Measurements from ENCODE around the gene OAF.
A peak's percentile ranks its signal among the peaks of the same experiment; 100 is the strongest.

Gene OAF

DNA sequence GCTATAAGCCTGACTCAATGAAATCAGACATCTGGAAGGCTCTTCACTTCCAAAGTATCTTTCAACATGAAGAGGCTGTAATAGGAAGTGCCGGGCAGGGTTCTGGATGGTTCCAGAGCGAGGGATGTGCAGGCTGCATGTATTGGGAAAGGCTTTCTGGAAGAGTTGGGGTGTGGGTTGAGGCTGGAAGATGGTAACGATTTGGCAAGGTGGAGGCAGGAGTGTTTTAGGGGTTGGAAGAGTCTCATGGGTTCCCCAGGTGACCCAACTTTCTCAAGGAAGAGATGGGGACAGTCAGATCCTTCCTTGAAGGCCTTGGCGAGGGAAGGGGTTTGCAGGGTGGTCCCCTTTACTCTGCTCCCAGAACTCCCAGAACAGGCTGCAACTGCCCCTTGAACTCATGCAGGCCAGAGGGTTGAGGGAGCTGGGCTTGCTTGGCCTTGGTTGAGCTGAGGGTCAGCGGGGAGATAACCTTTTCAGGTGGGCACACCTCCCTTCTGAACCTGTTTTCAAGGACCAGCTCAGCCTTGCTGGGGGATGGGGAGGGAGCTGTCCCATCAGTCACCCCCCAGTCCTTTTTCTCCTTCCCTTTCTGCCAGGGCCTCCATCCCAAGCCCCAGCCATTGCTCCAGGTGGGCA lies 19.7 kb downstream of the OAF start:
- TF ChIP-seq, protein P1, sequence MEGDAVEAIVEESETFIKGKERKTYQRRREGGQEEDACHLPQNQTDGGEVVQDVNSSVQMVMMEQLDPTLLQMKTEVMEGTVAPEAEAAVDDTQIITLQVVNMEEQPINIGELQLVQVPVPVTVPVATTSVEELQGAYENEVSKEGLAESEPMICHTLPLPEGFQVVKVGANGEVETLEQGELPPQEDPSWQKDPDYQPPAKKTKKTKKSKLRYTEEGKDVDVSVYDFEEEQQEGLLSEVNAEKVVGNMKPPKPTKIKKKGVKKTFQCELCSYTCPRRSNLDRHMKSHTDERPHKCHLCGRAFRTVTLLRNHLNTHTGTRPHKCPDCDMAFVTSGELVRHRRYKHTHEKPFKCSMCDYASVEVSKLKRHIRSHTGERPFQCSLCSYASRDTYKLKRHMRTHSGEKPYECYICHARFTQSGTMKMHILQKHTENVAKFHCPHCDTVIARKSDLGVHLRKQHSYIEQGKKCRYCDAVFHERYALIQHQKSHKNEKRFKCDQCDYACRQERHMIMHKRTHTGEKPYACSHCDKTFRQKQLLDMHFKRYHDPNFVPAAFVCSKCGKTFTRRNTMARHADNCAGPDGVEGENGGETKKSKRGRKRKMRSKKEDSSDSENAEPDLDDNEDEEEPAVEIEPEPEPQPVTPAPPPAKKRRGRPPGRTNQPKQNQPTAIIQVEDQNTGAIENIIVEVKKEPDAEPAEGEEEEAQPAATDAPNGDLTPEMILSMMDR (IDR thresholded peaks at IDR 0.05; ENCODE audit: low read depth, low read length) = no peak
- DNase-seq (ENCODE audit: extremely low read depth, low read depth) = no peak

DNA sequence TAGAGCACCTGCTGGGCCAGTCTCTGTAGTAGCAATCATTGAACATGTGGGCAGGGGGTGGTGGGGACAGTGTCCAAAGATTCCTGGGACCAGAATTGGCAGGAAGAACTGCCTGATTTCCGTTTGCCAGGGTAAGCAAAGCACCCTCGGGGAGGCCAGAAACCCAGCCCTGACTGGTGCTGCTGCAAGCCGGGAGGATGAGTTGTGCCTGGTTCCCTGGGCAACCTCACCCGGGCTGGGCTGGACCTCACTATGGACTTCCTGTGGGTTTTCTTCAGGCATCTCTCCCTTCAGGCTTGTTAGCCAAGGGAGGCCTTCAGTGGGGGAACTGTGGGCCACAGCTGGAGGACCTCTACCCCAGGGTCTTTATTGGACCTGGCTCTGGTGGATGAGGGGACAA lies 21.1 kb downstream of the OAF start:
- TF ChIP-seq, protein P1 (IDR thresholded peaks at IDR 0.05; ENCODE audit: low read depth, low read length) = no peak
- no peak for DNase-seq (ENCODE audit: extremely low read depth, low read depth)

DNA sequence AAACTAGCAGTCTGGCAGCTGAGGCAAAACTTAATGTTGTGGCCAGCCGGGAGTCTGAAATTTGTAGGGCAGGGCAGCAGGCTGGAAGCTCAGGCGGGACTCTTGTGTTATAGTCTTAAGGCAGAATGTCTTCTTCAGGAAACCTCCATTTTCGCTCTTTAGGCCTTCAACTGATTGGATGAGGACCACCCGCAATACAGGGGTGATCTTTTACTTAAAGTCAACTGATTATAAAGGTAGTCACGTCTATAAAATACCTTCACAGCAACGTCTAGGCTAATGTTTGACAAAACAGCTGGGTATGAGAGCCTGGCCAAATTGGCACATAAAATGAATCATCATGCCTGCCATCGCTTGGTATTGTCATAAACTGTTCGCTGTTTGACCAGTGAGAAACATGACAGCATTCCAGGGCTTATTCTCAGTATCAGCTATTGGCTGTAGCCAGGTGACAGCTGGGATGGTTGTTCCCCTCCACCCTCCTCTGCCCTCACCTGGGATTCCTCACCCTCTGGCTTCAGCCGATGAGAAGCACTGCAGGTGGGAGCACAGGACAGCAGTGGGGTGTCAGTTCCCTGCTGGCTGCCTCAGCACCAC lies 22.5 kb downstream of the OAF start:
- TF ChIP-seq, protein P1 (IDR thresholded peaks at IDR 0.05; ENCODE audit: low read depth, low read length) = no peak
- no peak for DNase-seq (ENCODE audit: extremely low read depth, low read depth)

DNA sequence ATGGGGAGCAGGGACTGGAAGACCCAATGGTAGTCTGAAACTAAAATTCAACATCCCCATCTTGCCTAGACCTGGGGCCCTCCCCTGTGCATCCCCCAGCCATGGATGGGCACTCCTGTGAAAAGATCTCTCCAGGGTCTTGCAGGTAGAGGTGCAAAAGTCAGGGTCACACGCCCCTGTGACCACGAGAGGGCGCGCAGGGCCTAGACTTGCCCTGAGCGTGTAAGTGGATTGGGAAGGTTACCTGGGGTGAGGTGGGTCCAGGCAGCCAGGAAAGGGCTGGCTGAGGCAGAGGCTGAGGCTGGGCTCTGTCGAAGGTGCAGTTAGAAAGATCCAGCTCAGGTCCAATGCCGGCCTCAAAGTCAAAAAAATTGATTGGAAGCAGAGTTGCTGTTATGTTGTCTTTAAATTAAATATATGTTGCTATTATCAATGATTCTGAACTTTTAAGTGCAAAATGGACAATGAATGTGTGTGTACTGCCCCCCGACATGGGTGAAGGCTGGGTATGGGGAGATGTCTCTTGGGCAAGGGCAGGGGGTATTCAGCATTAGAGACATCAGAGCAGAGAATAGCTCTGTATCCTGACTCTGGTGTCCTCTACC lies 24.3 kb downstream of the OAF start:
- no peak for DNase-seq (ENCODE audit: extremely low read depth, low read depth)
- TF ChIP-seq, protein P1 (IDR thresholded peaks at IDR 0.05; ENCODE audit: low read depth, low read length) = peak; percentile 78

DNA sequence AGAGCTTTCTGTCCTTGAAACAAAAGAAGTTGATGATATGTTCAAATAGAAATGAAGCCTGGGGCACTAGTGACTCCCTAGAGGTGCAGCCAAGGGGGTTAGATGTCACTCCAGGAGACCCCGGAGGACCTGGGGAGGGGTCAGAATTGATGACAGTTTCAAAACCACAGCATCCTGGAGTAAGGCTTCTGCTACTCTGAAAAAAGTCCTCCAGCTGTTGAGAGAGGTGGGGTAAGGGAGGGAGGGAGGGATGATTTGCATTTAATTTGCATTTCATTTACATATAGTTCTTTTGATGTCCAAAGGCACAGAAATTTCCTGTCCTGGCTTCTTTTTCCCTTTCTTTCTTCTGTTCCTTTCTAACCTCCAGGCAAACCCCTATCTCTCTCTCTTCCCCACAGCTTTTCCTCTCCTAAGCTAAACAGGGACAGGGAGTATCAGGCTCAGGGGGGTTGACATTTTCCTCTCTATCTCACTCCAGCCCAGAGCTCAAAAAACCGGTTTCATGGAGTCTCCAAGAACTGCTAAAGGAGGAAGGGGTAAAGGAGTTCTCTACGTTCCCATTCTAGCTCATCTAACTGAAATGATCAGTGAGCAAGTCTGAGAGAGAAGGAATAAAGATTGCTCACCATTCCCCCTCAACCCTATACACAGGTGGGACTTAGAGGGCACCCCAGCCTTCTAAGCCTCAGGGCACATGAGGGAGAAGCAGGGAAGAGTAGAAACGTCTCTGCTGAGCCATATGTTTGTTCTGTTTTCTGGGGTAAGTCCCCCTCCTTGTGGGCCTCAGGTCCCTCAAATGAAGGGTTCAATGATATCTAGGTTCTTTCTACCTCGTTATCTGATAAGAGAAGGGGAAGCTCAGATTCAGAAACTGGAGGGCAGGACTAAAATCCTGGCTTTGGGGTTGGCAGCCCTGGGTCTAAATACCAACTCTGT lies 25.6 kb downstream of the OAF start:
- DNase-seq (ENCODE audit: extremely low read depth, low read depth) = no peak
- TF ChIP-seq, protein P1 (IDR thresholded peaks at IDR 0.05; ENCODE audit: low read depth, low read length) = no peak

DNA sequence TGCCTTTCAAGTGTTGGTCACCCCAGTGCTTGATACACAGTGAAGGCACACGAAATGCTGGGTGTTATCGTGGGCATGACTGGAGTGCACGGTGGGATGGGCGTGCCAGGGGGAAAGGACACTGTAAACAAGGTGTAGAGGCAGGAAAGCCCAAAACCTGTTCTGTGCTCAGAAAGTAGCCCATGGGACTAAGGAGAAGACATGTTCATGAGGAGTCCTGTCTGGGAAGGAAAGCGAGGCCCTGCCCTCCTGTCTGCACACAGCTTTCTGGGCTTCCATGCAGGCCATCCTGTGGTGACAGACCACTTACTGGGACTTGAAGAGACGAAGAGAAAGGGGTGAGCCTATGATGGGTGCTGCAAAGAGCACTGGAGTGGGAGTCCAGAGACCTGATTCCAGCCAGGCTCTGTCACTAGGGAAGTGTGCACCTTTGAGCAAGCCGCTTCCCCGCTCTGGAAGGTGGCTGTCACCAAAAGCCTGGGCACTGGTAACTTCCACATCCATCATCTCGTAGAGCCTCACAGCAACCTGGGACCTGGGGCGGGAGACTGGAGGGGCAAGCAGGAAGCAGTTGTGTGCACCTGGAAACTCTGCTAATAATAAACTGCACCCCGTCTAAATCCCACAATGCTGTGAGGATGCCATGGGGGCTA lies 28.3 kb downstream of the OAF start:
- TF ChIP-seq, protein P1 (IDR thresholded peaks at IDR 0.05; ENCODE audit: low read depth, low read length) = no peak
- DNase-seq (ENCODE audit: extremely low read depth, low read depth) = no peak
